Lung (tissue), 12 donors: Measurements from ENCODE around the gene TAS2R38. TPM values are rescaled to one million over a fixed set of nuclear protein-coding genes. Genes with fewer than 3 reads are reported as not detected.
A peak's percentile ranks its signal among the peaks of the same experiment; 100 is the strongest.

Source experiments
- ATAC-seq: fragments of 200-7000 bp; cut with Tn5 transposase; one replicate; pipeline ENCODE4 v1.9.1; 2020; ENCODE audit warnings: moderate number of reproducible peaks; ENCODE audit not compliant: insufficient read depth, low FRiP score
- DNase-seq, 3 donors: peaks; one replicate each; pipeline ENCODE4 v3.0.0-alpha.2; 2013 to 2017
- H3K27ac ChIP-seq, 2 donors: one replicate each; pipeline ENCODE4 v1.5.1; 2013; ENCODE audit warnings: mild to moderate bottlenecking in 2 of 2, moderate library complexity in 2 of 2, control low read depth in 1 of 2, inconsistent platforms in 1 of 2, low read depth in 1 of 2, low read length in 1 of 2
- H3K27me3 ChIP-seq, 3 donors: one replicate each; pipeline ENCODE4 v1.5.1; 2013; ENCODE audit warnings: low read length in 2 of 3; ENCODE audit not compliant: control insufficient read depth in 3 of 3, insufficient read depth in 3 of 3
- H3K36me3 ChIP-seq, 4 donors: one replicate each; pipeline ENCODE4 v1.5.1; 2013; ENCODE audit warnings: low read length in 4 of 4, mild to moderate bottlenecking in 1 of 4, moderate library complexity in 1 of 4; ENCODE audit not compliant: control insufficient read depth in 4 of 4, insufficient read depth in 4 of 4
- H3K4me1 ChIP-seq, 5 donors: one replicate each; pipeline ENCODE4 v1.5.1; 2013; ENCODE audit warnings: low read length in 5 of 5, mild to moderate bottlenecking in 2 of 5, moderate library complexity in 1 of 5; ENCODE audit not compliant: control insufficient read depth in 5 of 5, insufficient read depth in 5 of 5
- H3K4me3 ChIP-seq: one replicate; pipeline ENCODE4 v1.5.1; 2013; ENCODE audit warnings: mild to moderate bottlenecking, control low read depth, moderate library complexity
- H3K9ac ChIP-seq, 2 donors: one replicate each; pipeline ENCODE4 v1.5.1; 2013; ENCODE audit warnings: low read length in 2 of 2, control low read depth in 1 of 2; ENCODE audit not compliant: insufficient read depth in 1 of 2
- H3K9me3 ChIP-seq, 4 donors: one replicate each; pipeline ENCODE4 v1.5.1; 2013; ENCODE audit warnings: low read length in 3 of 4, mild to moderate bottlenecking in 1 of 4, moderate library complexity in 1 of 4; ENCODE audit not compliant: control insufficient read depth in 4 of 4, insufficient read depth in 3 of 4
- WGBS, 2 donors: extraction: QIAGEN DNeasy Blood & Tissue Kit; methylation state at CpG; one replicate each; pipeline ENCODE4 v1.1.7; 2013; 5-methylcytosine and 5-hydroxymethylcytosine counted together
- polyA plus RNA-seq, 2 donors: library from polyadenylated mRNA; stranded (reverse); fragments of 200-250 nt; gene quantifications; one replicate each; pipeline ENCODE4 v1.2.1, GENCODE V29; 2013
- total RNA-seq, 2 donors: library from RNA; depleted of rRNA in 1 of 2; stranded (reverse); fragments of >200 nt in 1 of 2; gene quantifications; one replicate each; pipeline ENCODE4 v1.2.1, GENCODE V29; 2014 to 2021
- TF ChIP-seq, protein P1 (sequence below): IDR thresholded peaks from 2 replicates; pipeline ENCODE4 v1.5.1; 2012; ENCODE audit warnings: mild to moderate bottlenecking; ENCODE audit errors: control extremely low read depth, extremely low read depth
- donor health status: control.
- donor health status: control.
- donor health status: Bipolar disorder and iron deficiency.
- donor health status: healthy.
- donor health status: DM: yes; HTN: yes; CAD: no.

TAS2R38 gene
- total and polyA plus RNA-seq, 4 donors: not detected

DNA sequence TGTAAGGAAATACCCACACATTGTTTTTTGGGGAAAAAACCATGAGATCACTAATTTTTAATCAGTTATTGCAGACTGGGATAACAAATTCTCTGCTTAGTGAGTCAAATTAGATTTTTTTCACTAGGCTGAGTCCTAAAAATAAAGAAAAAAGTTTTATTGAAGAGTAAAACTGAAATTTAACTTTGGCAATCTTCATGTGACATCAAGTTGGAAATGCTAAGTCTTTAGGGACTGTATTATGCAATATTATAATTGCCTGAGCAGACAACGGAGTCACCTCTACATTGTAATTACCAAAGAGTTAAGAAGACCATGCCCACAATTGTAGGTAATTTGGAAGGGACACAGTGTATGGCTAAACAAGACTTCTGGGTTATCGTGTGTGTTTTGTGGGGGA, 24.6 kb downstream of the TAS2R38 start:
- Histone ChIP-seq H3K36me3 (no peaks in the 10 kb centered on the region), H3K9me3 (peaks cover 0 to 2% (median 0%) of the 10 kb centered on the region in 4 donors), H3K27me3 (no peaks in the 10 kb centered on the region), H3K9ac (no peak overlapping the region), H3K4me1 (no peaks in the 10 kb centered on the region), H3K27ac (no peak overlapping the region), H3K4me3 (no peak overlapping the region)
- TF ChIP-seq, protein P1, sequence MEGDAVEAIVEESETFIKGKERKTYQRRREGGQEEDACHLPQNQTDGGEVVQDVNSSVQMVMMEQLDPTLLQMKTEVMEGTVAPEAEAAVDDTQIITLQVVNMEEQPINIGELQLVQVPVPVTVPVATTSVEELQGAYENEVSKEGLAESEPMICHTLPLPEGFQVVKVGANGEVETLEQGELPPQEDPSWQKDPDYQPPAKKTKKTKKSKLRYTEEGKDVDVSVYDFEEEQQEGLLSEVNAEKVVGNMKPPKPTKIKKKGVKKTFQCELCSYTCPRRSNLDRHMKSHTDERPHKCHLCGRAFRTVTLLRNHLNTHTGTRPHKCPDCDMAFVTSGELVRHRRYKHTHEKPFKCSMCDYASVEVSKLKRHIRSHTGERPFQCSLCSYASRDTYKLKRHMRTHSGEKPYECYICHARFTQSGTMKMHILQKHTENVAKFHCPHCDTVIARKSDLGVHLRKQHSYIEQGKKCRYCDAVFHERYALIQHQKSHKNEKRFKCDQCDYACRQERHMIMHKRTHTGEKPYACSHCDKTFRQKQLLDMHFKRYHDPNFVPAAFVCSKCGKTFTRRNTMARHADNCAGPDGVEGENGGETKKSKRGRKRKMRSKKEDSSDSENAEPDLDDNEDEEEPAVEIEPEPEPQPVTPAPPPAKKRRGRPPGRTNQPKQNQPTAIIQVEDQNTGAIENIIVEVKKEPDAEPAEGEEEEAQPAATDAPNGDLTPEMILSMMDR: no peak
- no peak for ATAC-seq
- no peak for DNase-seq
- 60 to 73% methylated on average over 2 of the region's 2 CpGs for WGBS, 2 donors

DNA sequence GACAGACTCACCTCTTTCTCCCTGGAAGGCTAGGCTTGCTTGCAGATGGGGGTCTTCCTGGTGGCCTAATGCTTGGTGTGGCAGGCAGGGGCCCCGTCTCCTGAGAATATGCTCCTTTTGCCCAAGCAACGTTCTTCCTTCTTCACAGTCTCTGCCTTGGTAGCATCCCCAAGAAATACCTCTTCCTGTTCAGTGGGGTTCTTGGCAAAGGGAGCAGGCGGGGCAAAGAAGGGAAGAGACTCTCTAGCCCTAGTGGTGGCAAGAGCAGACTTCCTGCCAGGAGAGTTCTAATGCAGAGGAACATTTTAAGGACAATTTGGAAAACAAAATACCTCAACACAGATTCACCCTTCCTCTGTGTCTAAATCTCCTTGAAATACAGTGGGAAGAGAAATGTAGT, 26.8 kb downstream of the TAS2R38 start, which contains the start of gene CLEC5A:
TSS of gene CLEC5A (minus strand) at position 179 of the 400 bp plus-strand sequence. CDS start 682 bp downstream, outside the sequence.
- Histone ChIP-seq H3K27ac (no peak within 1 kb of the TSS), H3K4me1 (no peaks in the 10 kb centered on the region), H3K9ac (no peak within 1 kb of the TSS), H3K4me3 (no peak within 1 kb of the TSS), H3K36me3 (no peaks in the 10 kb centered on the region), H3K9me3 (peaks cover 0 to 2% (median 0%) of the 10 kb centered on the region in 4 donors), H3K27me3 (no peaks in the 10 kb centered on the region)
- 42 to 55% methylated on average over 3 of the region's 3 CpGs for WGBS, 2 donors
- ATAC-seq: no peak
- TF ChIP-seq, protein P1: no peak
- no peak for DNase-seq

DNA sequence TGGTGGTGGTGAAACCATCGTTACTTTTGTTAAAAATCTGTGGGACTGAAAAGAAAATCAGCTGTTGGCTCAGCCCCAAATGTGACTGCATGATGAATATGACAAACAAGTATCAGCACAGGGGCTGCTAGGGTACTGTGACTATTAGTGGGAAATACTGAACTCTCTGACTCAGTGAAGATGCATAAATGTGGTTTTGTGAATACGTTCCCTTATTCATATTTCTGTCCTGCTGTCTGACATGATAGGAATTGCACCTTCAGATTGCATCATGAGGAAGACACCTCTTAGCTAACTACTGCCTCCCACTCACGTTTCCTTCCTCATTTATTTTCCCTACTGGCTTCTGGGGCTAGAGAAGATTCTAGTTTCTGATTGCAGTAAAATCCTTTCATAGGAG, 28.2 kb downstream of the TAS2R38 start:
- Histone ChIP-seq H3K27ac (no peak overlapping the region), H3K4me1 (no peaks in the 10 kb centered on the region), H3K9me3 (peaks cover 0 to 2% (median 0%) of the 10 kb centered on the region in 4 donors), H3K9ac (no peak overlapping the region), H3K27me3 (no peaks in the 10 kb centered on the region), H3K36me3 (no peaks in the 10 kb centered on the region), H3K4me3 (no peak overlapping the region)
- ATAC-seq: peak; percentile 62
- DNase-seq: no peak
- TF ChIP-seq, protein P1: no peak
- WGBS, 2 donors: 31 to 49% methylated on average over 3 of the region's 3 CpGs

DNA sequence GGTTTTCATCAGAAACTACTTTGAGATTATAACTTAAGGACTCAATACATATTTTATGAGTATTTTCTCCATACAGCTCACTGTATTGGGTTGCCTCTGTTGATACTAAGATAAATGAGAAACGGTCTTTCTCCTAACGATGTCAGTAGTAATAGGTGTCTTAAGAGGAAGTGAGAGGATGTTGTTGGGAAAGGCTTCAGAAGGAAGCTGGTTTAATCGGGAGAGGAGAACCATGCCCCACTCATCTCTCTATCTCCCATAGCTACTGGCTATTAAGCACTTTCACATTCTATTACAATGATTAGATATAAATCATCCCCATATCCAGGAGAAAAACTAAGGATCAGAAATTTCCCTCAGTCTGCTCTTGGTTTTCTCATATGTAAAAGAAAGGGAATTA, 28.8 kb downstream of the TAS2R38 start:
- no peak overlapping the region for H3K4me3 ChIP-seq
- no peak for ATAC-seq
- no peaks in the 10 kb centered on the region for H3K4me1 ChIP-seq
- WGBS, 2 donors: 30 to 62% methylated on average over 3 of the region's 3 CpGs
- TF ChIP-seq, protein P1: no peak
- no peak overlapping the region for H3K27ac ChIP-seq
- H3K9ac ChIP-seq: no peak overlapping the region
- H3K27me3 ChIP-seq: no peaks in the 10 kb centered on the region
- H3K9me3 ChIP-seq: no peaks in the 10 kb centered on the region
- no peak for DNase-seq
- H3K36me3 ChIP-seq: no peaks in the 10 kb centered on the region
